H1 (cell line): ENCODE data around the gene EVA1B. TPM values are rescaled to one million over a fixed set of nuclear protein-coding genes. Genes with fewer than 3 reads are reported as not detected.
A peak's percentile ranks its signal among the peaks of the same experiment; 100 is the strongest.

Experiments
- ASH2L ChIP-seq: fragments of 200-600, 300-600 bp; sonication (generic); IDR thresholded peaks from one replicate; pipeline ENCODE4 v1.7.1; 2017; ENCODE audit warnings: low read length
- BACH1 ChIP-seq: IDR thresholded peaks from 2 replicates; pipeline ENCODE4 v1.6.1; 2012; ENCODE audit warnings: low read length, improper control_type of control experiment
- CEBPB ChIP-seq: IDR thresholded peaks from 2 replicates; pipeline ENCODE4 v1.6.1; 2012; ENCODE audit warnings: low read depth, low read length
- CTBP2 ChIP-seq: IDR thresholded peaks from 2 replicates; pipeline ENCODE4 v1.7.0; 2011; ENCODE audit warnings: borderline replicate concordance, mild to moderate bottlenecking, moderate library complexity, mixed read lengths, low read length; ENCODE audit not compliant: insufficient read depth, insufficient read length
- E2F6 ChIP-seq: IDR thresholded peaks from 2 replicates; pipeline ENCODE4 v1.6.1; 2012; ENCODE audit warnings: inconsistent platforms
- GTF2F1 ChIP-seq: IDR thresholded peaks from 2 replicates; pipeline ENCODE4 v1.6.1; 2012; ENCODE audit warnings: low read depth, low read length, improper control_type of control experiment, borderline replicate concordance
- HDAC6 ChIP-seq: IDR thresholded peaks from one replicate; pipeline ENCODE4 v1.7.1; 2012; ENCODE audit warnings: low read depth, mild to moderate bottlenecking, inconsistent platforms, low read length, moderate library complexity
- KDM5A ChIP-seq: fragments of 200-600 bp; IDR thresholded peaks from 2 replicates; pipeline ENCODE4 v1.7.1; 2012; ENCODE audit warnings: mild to moderate bottlenecking, low read length, inconsistent platforms, mixed read lengths
- NRF1 ChIP-seq: IDR thresholded peaks from 2 replicates; pipeline ENCODE4 v1.6.1; 2011; ENCODE audit warnings: mild to moderate bottlenecking, low read depth, low read length, improper control_type of control experiment
- POLR2A ChIP-seq, 2 experiments: IDR thresholded peaks; 1 replicate in 1 of 2; 2 replicates in 1 of 2; pipeline ENCODE4 v1.6.1; 2011; ENCODE audit warnings: low read depth in 2 of 2, low read length in 2 of 2, mild to moderate bottlenecking in 2 of 2; ENCODE audit errors: control extremely low read depth in 1 of 2
- POU5F1 ChIP-seq: IDR thresholded peaks from 2 replicates; pipeline ENCODE4 v1.6.1; 2011; ENCODE audit warnings: low read depth, mild to moderate bottlenecking, low read length, moderate library complexity
- RFX5 ChIP-seq: IDR thresholded peaks from 2 replicates; pipeline ENCODE4 v1.6.1; 2011; ENCODE audit warnings: low read depth, low read length, improper control_type of control experiment, borderline replicate concordance
- SAP30 ChIP-seq: fragments of 300-600 bp; sonication (generic); IDR thresholded peaks from 2 replicates; pipeline ENCODE4 v1.7.1; 2012; ENCODE audit warnings: low read length, moderate library complexity, mild to moderate bottlenecking, inconsistent platforms; ENCODE audit not compliant: insufficient read depth, insufficient replicate concordance
- SP1 ChIP-seq: IDR thresholded peaks from 2 replicates; pipeline ENCODE4 v1.6.1; 2011; ENCODE audit warnings: low read depth, low read length
- SP2 ChIP-seq: IDR thresholded peaks from 2 replicates; pipeline ENCODE4 v1.6.1; 2012; ENCODE audit warnings: mild to moderate bottlenecking, low read length, inconsistent platforms
- SRF ChIP-seq: IDR thresholded peaks from 2 replicates; pipeline ENCODE4 v1.6.1; 2011; ENCODE audit warnings: mild to moderate bottlenecking, low read depth, low read length, moderate library complexity
- SUZ12 ChIP-seq: fragments of 200-600 bp; sonication (generic); IDR thresholded peaks from 2 replicates; pipeline ENCODE4 v1.6.1; 2012; ENCODE audit warnings: mild to moderate bottlenecking, inconsistent platforms, low read length, moderate library complexity, mixed read lengths
- TAF1 ChIP-seq: IDR thresholded peaks from 2 replicates; pipeline ENCODE4 v1.6.1; 2011; ENCODE audit warnings: mild to moderate bottlenecking, low read depth, low read length
- TEAD4 ChIP-seq: IDR thresholded peaks from 2 replicates; pipeline ENCODE4 v1.6.1; 2012; ENCODE audit warnings: low read depth, low read length, inconsistent platforms, mixed read lengths
- ZNF274 ChIP-seq: IDR thresholded peaks from 2 replicates; pipeline ENCODE4 v1.7.0; 2012; ENCODE audit warnings: low read length, borderline replicate concordance; ENCODE audit errors: extremely low read depth
- polyA plus RNA-seq, 7 experiments: library from polyadenylated mRNA; depleted of rRNA in 3 of 7; stranded (reverse) in 5 of 7; unstranded in 2 of 7; fragments of >200 nt in 5 of 7; fragments of 200-250 nt in 2 of 7; gene quantifications; 1 replicate in 5 of 7; 2 replicates in 1 of 7; 4 replicates in 1 of 7; pipeline versions ENCODE4 v1.2.1 to v1.2.3, GENCODE V29; 2011 to 2013; ENCODE audit warnings: missing spikeins in 2 of 7, mixed read lengths in 2 of 7
- total RNA-seq: library from RNA; stranded (reverse); fragmentation: NEBNext Ultra II Directional; extraction: Animal tissue kit (Norgen Biotek cat#: 25700); gene quantifications from 2 replicates; pipeline ENCODE4 v1.2.1, GENCODE V29; 2021

Gene EVA1B
- total and polyA plus RNA-seq, 2 of the 8 experiments (the other 6 are each of a cell fraction or from before 2014, with no cell fraction given): 10.0 to 19.9 TPM

GRCh38 chr1:36306210-36306901 is 17.1 kb downstream of the EVA1B start, which contains the start of gene SH3D21 (continued):
- TF ChIP-seq SRF (no peak), CEBPB (no peak), E2F6 (peak; percentile 50; the same call in 1 of the 2 replicates), SUZ12 (no peak), CTBP2 (no peak), SAP30 (no peak), ASH2L (peak; percentile 40), BACH1 (no peak), GTF2F1 (no peak), NRF1 (no peak), TAF1 (peak; percentile 58), RFX5 (no peak), TEAD4 (no peak), ZNF274 (no peak), POU5F1 (no peak), SP2 (no peak), SP1 (no peak), POLR2A (IDR thresholded peaks at IDR 0.05; ENCODE audit: control extremely low read depth in 1 of 2, low read depth in 2 of 2, low read length in 2 of 2) (peak in 1 of 2 experiments; percentile 68; a peak in 2 of 3 replicates), HDAC6 (no peak), KDM5A (no peak)
